ENCODE measurements around the gene MRPS7.

Gene MRPS7

DNA sequence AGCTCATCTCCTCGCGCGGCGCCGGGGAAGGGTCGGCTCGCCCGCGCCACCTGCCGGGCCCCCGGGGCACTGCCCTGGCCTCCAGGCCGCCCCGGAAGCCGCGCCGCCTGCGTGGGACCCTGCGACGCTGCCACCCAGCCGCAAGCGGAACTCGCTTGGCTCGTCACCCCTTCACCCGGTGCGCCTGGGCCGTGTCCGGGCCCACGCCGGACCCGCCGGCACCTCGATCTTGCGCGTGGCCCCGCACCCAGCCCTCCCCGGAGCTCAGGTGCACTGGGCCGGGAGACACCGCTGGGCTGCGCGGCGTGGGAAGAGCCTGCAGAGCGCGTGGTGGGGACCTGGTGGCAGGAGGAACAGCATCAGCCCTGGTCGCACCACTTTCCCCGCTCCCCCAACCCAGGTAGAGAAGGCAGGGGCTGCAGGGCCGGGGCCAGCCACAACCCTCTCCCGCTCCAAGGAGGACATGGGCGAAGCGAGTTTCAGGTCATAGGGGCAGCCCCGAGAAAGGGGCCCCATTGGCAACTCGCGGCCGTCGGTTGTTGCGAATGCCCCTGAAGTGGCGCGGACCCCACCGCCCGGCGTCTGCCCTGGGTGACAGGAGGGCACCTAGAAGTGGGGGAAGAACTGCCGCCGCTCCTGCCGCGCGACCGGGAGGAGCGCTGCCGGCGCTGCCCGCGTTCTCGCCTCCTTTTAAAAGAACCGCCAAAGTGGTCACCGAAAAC, 9.7 kb downstream of the MRPS7 start (continued):
- TF ChIP-seq, protein P1, sequence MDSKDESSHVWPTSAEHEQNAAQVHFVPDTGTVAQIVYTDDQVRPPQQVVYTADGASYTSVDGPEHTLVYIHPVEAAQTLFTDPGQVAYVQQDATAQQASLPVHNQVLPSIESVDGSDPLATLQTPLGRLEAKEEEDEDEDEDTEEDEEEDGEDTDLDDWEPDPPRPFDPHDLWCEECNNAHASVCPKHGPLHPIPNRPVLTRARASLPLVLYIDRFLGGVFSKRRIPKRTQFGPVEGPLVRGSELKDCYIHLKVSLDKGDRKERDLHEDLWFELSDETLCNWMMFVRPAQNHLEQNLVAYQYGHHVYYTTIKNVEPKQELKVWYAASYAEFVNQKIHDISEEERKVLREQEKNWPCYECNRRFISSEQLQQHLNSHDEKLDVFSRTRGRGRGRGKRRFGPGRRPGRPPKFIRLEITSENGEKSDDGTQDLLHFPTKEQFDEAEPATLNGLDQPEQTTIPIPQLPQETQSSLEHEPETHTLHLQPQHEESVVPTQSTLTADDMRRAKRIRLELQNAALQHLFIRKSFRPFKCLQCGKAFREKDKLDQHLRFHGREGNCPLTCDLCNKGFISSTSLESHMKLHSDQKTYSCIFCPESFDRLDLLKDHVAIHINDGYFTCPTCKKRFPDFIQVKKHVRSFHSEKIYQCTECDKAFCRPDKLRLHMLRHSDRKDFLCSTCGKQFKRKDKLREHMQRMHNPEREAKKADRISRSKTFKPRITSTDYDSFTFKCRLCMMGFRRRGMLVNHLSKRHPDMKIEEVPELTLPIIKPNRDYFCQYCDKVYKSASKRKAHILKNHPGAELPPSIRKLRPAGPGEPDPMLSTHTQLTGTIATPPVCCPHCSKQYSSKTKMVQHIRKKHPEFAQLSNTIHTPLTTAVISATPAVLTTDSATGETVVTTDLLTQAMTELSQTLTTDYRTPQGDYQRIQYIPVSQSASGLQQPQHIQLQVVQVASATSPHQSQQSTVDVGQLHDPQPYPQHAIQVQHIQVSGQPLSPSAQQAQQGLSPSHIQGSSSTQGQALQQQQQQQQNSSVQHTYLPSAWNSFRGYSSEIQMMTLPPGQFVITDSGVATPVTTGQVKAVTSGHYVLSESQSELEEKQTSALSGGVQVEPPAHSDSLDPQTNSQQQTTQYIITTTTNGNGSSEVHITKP (tag by site-specific recombination; IDR thresholded peaks at IDR 0.05) = peak; percentile 39; the same call in 1 of the 2 replicates
- TF ChIP-seq, protein P2, sequence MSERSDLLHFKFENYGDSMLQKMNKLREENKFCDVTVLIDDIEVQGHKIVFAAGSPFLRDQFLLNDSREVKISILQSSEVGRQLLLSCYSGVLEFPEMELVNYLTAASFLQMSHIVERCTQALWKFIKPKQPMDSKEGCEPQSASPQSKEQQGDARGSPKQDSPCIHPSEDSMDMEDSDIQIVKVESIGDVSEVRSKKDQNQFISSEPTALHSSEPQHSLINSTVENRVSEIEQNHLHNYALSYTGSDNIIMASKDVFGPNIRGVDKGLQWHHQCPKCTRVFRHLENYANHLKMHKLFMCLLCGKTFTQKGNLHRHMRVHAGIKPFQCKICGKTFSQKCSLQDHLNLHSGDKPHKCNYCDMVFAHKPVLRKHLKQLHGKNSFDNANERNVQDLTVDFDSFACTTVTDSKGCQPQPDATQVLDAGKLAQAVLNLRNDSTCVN (tag by site-specific recombination; optimal IDR thresholded peaks at IDR 0.05) = peak; percentile 85
- no peak for TF ChIP-seq ZNF23 (tag by site-specific recombination; IDR thresholded peaks at IDR 0.05; ENCODE audit: borderline replicate concordance)
- no peak for TF ChIP-seq SP3 (tag by site-specific recombination; IDR thresholded peaks at IDR 0.05)
- no peak for TF ChIP-seq BCL11B (tag by site-specific recombination; IDR thresholded peaks at IDR 0.05; ENCODE audit: low read depth)
- TF ChIP-seq, protein P3, sequence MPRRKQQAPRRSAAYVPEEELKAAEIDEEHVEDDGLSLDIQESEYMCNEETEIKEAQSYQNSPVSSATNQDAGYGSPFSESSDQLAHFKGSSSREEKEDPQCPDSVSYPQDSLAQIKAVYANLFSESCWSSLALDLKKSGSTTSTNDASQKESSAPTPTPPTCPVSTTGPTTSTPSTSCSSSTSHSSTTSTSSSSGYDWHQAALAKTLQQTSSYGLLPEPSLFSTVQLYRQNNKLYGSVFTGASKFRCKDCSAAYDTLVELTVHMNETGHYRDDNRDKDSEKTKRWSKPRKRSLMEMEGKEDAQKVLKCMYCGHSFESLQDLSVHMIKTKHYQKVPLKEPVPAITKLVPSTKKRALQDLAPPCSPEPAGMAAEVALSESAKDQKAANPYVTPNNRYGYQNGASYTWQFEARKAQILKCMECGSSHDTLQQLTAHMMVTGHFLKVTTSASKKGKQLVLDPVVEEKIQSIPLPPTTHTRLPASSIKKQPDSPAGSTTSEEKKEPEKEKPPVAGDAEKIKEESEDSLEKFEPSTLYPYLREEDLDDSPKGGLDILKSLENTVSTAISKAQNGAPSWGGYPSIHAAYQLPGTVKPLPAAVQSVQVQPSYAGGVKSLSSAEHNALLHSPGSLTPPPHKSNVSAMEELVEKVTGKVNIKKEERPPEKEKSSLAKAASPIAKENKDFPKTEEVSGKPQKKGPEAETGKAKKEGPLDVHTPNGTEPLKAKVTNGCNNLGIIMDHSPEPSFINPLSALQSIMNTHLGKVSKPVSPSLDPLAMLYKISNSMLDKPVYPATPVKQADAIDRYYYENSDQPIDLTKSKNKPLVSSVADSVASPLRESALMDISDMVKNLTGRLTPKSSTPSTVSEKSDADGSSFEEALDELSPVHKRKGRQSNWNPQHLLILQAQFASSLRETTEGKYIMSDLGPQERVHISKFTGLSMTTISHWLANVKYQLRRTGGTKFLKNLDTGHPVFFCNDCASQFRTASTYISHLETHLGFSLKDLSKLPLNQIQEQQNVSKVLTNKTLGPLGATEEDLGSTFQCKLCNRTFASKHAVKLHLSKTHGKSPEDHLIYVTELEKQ (tag by site-specific recombination; IDR thresholded peaks at IDR 0.05; ENCODE audit: borderline replicate concordance) = no peak
- TF ChIP-seq ZNF558 (tag by site-specific recombination; IDR thresholded peaks at IDR 0.05) = no peak
- no peak for TF ChIP-seq ZNF202 (tag by site-specific recombination; IDR thresholded peaks at IDR 0.05; ENCODE audit: borderline replicate concordance)
- TF ChIP-seq, protein P4, sequence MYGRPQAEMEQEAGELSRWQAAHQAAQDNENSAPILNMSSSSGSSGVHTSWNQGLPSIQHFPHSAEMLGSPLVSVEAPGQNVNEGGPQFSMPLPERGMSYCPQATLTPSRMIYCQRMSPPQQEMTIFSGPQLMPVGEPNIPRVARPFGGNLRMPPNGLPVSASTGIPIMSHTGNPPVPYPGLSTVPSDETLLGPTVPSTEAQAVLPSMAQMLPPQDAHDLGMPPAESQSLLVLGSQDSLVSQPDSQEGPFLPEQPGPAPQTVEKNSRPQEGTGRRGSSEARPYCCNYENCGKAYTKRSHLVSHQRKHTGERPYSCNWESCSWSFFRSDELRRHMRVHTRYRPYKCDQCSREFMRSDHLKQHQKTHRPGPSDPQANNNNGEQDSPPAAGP (tag by site-specific recombination; IDR thresholded peaks at IDR 0.05) = no peak; the same call in 1 of the 2 replicates
- no peak for TF ChIP-seq ZNF311 (tag by site-specific recombination; IDR thresholded peaks at IDR 0.05; ENCODE audit: borderline replicate concordance)
- TF ChIP-seq ZFP3 (tag by site-specific recombination; IDR thresholded peaks at IDR 0.05; ENCODE audit: low read depth) = no peak
- TF ChIP-seq ZNF121 (tag by site-specific recombination; IDR thresholded peaks at IDR 0.05) = peak; percentile 22; the same call in 1 of the 2 replicates
- peak; percentile 93 for TF ChIP-seq ZNF341 (tag by site-specific recombination; IDR thresholded peaks at IDR 0.05; ENCODE audit: low read depth)
- TF ChIP-seq ZNF146 (tag by site-specific recombination; IDR thresholded peaks at IDR 0.05) = no peak
- TF ChIP-seq, protein P5, sequence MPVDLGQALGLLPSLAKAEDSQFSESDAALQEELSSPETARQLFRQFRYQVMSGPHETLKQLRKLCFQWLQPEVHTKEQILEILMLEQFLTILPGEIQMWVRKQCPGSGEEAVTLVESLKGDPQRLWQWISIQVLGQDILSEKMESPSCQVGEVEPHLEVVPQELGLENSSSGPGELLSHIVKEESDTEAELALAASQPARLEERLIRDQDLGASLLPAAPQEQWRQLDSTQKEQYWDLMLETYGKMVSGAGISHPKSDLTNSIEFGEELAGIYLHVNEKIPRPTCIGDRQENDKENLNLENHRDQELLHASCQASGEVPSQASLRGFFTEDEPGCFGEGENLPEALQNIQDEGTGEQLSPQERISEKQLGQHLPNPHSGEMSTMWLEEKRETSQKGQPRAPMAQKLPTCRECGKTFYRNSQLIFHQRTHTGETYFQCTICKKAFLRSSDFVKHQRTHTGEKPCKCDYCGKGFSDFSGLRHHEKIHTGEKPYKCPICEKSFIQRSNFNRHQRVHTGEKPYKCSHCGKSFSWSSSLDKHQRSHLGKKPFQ (tag by site-specific recombination; IDR thresholded peaks at IDR 0.05) = no peak
- no peak for TF ChIP-seq KLF9 (tag by site-specific recombination; IDR thresholded peaks at IDR 0.05; ENCODE audit: low read depth)
- TF ChIP-seq MYNN (tag by site-specific recombination; IDR thresholded peaks at IDR 0.05; ENCODE audit: borderline replicate concordance) = no peak; the same call in 1 of the 2 replicates
- no peak for TF ChIP-seq ZNF843 (tag by site-specific recombination; IDR thresholded peaks at IDR 0.05)
- no peak for TF ChIP-seq ZBTB1 (tag by site-specific recombination; IDR thresholded peaks at IDR 0.05)
- TF ChIP-seq, protein P6, sequence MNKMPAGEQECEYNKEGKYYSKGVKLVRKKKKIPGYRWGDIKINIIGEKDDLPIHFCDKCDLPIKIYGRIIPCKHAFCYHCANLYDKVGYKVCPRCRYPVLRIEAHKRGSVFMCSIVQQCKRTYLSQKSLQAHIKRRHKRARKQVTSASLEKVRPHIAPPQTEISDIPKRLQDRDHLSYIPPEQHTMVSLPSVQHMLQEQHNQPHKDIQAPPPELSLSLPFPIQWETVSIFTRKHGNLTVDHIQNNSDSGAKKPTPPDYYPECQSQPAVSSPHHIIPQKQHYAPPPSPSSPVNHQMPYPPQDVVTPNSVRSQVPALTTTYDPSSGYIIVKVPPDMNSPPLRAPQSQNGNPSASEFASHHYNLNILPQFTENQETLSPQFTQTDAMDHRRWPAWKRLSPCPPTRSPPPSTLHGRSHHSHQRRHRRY (tag by site-specific recombination; IDR thresholded peaks at IDR 0.05) = no peak
- TF ChIP-seq, protein P7, sequence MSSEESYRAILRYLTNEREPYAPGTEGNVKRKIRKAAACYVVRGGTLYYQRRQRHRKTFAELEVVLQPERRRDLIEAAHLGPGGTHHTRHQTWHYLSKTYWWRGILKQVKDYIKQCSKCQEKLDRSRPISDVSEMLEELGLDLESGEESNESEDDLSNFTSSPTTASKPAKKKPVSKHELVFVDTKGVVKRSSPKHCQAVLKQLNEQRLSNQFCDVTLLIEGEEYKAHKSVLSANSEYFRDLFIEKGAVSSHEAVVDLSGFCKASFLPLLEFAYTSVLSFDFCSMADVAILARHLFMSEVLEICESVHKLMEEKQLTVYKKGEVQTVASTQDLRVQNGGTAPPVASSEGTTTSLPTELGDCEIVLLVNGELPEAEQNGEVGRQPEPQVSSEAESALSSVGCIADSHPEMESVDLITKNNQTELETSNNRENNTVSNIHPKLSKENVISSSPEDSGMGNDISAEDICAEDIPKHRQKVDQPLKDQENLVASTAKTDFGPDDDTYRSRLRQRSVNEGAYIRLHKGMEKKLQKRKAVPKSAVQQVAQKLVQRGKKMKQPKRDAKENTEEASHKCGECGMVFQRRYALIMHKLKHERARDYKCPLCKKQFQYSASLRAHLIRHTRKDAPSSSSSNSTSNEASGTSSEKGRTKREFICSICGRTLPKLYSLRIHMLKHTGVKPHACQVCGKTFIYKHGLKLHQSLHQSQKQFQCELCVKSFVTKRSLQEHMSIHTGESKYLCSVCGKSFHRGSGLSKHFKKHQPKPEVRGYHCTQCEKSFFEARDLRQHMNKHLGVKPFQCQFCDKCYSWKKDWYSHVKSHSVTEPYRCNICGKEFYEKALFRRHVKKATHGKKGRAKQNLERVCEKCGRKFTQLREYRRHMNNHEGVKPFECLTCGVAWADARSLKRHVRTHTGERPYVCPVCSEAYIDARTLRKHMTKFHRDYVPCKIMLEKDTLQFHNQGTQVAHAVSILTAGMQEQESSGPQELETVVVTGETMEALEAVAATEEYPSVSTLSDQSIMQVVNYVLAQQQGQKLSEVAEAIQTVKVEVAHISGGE (tag by site-specific recombination; conservative IDR thresholded peaks at IDR 0.05; ENCODE audit: low read depth) = peak; percentile 91
- TF ChIP-seq HOXC10 (CRISPR knock-in tag; IDR thresholded peaks at IDR 0.05) = no peak
- no peak for TF ChIP-seq ZNF133 (tag by site-specific recombination; IDR thresholded peaks at IDR 0.05)

Measured in HEK293 (cell line).